ENCODE measurements around the gene KIRREL3.

KIRREL3 gene

DNA sequence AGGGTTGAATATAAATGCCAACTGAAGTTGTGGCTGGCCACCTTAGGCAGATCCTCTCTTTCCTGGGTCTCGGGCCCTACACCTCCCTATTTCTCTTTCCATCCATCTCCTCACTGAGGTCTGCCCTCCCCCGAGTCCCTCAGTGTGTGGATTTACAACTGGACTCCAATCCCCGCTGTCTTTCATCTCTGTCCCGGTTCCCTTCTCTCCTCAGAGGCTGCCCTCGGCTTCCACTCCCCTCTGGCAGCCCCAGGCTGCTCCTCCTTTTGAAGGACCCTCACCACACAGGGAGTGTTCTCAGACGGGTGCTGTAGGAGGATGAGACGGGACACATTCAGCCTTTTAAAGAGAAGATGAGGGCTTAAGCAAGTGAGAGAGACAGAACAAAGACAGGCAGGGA lies 478.0 kb downstream of the KIRREL3 start:
- no peak for DNase-seq

DNA sequence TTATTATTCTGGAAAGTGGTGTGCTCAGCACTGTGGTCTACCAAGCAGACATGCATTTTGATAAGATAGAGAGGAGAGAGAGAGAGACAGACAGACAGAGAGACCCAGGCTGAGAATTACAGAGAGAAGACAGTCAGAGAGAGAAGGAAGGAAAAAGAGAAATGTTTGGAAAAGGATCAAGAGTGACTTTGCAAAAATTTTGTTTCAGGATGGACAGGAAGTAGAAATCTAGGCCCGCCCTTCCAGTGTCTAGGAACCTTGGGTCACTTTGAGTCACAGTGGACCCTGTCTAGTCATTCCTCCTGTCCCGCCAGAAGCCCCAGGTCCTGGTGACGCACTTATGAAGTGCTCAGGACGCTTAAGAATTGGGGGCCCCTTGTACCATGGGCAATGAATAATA lies 478.4 kb downstream of the KIRREL3 start:
- DNase-seq, result no peak

DNA sequence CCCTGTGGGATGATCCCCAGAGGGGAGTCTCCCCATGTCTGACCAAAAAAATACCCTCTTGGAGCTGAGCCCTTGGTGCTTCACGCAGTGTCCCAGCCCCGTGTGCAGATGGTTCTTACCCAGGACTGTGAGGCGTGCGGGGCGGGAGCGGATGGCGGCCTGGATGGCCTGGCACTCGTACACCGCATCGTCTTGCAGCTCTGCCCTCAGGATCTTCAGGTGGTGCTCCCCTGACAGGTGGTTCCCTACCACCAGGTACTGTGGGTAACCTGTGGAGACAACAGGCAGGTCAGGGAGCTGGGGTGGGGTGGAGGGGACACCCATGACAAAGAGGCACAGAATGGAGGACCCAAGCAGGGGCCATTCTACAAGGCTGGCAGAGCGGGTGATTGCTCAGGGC lies 479.4 kb downstream of the KIRREL3 start:
- no peak for DNase-seq

DNA sequence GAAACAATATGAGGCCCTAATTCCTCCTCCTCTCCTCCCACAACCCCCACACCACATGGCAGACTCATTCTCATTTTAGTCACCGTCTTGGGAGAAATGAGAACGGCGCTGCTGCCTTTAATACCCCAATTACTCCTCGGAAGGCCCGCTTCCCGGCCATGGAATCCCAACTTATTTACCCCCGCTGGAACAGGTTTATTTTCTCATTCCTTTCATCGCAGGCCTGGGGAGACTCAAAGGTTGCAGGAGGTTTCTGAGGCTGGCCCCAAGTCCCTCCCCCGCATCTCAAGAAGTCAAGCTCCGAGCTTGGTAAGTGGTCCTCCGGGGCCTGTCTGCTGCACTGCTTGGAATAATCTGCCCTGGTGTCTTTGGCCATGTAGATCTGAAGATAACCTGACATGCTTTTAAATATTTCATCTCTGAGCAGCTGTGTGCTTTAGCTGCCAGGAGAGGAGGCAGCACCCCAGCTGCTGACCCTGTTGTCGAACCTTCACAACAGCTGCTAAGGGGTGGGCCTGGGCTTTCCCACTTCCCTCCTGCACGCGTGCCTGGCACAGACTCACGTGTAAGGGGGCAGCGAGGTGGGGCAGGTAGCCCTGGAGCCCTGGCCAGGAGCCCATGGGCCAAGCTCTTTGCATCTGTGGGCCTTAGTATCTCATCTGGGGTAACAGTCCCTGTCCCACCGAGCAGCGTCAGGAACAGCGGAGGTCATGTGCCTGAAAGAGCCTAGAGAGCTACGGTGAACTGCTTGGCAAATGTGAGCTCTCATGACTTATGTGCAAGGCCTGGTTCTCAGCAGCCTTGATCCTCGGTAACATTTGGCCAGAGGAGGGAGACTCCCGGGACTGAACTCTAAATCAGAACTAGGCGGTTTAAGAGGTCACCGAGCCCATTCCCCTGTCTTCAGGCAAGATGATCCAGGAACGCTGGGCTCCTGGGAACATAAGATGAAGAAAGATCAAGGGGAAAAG lies 480.5 kb downstream of the KIRREL3 start:
- no peak for DNase-seq

DNA sequence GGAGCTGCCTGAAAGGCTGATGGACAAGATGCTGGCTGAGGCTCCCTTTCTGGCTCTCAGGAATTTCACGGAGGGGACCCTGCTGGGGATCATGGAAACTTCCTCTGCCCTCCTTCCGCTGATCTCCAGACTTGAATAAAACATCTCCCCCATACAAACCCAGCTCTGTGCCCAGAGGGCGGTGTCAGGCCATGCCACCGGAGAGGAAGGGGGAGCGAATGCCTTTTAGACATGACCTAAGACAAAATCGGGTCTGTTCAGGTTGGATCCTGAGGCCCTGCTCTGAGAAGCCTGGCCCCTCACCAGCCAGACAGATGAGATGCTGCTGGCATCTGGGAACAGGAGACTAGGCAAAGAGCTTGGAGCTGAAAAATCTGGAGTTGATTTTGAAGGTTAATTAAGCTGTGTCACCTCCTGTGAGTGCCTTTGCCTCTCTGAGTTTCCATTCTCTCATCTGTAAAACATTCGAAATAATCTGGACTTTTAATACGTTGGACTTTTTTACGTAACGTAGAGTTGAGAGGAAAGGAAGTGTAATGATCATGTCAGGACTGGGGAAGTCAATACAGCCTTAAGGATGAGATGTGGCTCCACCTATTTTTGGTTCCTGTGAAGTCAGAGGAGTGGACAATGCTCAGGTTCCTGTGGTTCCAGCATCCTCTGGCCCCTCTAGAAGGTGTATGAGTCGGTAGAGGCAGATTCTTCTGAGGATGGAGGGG lies 481.4 kb downstream of the KIRREL3 start:
- DNase-seq, result no peak

DNA sequence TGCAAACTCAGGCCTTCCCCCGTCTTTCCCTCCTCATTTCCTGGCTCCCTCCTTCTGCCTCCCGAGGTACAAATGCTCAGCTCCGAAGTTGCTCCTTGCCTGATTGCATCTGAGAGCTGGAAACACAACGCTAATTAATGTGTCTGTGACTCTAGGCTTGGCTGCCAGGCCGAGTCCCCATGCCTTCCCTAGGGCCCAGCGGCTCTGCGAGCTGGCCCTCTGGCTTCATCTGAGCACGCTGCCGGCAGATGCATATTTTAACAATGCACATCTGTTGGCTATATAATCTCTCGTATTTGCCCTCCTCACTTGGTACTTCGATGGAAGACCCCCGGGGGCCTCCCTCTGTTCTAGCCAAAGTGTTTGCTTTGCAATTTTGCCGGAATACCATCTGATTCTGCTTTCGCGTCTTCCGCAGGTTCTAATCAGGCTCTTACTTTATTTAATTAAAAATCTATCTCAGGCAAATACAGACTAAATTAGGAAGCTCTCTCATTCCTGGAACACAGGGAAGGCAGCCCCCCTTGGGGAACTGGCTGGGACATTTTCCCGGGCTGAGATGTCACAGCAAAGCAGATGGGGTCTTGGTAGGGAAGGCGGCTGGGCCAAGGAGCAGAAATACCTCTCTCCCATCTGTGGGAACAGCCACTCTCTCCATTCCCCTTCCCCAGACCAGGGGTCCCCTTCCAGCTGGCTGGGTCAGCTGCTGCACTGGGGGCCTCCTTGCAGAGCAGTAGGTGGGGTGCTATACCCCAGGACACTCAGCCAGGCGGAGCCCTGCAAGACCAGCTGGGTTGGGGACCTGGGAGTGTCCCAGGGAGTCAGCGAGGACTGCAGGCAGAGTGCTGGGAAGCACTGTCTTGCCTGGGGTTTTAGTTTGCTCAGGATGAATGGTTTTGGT lies 482.2 kb downstream of the KIRREL3 start:
- no peak for DNase-seq

DNA sequence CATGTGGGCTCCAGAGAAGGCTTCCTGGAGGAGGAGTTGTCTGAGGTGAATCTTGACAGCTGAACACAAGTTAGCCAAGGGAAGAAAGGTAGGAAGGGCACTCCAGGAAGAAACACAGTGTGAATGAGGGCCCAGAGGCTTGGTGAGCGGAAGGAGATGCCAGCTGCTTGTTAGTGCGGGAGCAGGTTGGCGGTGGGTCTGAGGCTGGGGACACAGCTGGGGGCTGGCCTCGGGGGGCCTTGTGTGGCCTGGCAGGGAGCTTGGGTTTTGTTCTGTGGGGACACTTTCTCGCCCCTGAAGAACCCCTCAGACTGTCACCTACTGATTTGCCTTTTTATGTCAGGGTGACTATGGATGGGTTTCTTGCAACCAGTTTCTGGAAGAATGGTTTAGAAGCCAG lies 485.1 kb downstream of the KIRREL3 start:
- DNase-seq, result no peak

DNA sequence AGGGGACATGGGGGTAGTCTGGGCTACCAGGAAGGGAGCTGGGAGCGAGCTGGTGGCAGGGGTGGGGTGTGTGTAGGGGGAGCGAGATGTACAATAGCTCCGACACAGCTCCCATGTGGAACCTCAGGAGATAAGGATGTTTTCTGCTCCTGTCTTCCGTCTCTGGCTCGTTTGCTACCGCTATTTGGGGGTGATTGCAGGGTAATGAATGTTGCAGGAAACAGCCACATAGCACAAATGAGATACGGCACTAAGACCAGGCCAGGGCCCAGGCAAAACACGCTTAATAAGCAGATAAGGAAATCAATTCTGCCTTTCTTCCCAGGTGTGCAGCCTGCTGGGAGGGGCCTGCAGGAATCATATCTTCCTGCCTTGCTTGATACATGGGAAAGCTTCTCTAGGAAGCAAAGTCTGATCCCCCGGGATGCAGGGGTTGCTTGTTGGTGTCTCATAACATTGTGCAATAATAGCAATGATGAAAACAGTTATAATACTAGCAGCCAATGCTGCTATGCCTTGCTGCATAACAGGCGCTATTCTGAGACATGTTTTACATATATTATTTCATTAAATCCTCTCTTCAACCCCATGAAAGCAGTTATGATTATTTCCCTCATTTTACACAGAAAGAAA lies 486.4 kb downstream of the KIRREL3 start:
- no peak for DNase-seq

DNA sequence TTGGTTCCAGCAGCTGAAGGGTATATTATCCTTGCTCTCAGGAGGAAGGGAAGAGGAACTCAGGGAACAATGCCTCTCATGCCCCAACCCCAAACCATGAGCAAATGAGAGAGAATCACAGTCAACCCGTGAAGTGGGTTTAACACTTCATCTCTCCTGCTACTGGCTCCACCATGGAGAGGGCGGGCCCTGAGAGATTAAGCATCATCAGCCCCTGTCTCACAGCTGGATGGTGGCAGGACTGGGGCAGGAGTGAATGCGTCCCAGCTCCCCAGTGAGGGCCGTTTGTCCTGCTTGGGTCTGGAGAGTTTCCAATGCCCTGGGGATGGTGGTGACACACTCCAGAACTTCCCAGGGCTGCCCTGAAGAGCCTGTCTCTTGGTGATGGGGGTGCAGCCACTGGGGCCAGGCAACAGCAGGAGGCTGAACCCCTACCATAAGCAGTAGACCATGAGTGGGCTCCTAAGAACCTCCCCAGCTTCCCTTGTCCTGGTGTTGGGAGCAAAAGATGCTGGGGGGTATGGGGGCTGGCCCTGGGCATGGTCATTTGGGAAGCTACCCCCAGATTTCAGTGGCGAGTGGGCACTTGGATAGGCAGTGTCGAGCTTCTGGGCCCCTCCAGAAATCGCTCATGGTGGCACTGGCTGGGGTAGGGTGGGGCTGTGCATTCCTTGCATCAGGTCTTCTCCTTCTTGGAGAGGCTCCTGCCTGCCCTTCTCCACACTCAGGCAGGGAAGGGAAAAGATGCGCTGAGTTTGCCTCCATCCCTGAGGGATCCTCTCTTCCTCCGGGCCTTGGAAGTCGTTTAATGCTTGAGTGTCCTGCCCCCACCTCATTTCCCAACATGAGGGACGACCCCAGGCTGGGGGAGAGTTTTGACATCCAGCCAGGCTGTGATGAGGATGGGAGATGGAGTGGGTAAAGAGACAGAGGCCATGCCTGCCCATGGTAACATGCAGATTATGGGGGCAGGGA lies 487.5 kb downstream of the KIRREL3 start:
- DNase-seq, result no peak

DNA sequence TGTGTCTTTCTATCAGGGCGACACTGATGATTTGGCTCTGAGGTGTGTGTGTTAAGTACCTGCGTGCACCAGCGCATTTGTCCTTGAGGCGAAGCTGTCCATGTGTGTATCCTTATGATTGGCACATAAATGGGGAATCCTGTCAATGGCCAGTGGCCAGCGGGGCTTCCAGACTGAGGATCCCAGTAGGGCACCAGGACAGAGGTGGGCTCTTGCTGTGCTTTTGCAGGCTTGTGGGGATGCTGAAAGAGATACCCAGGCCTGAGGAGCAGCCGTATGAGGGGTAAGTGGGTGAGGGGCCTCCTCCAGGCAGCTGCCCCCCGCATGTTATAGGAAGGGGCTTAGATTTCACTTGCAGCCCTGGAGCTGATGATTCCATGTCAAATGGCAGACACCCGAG lies 488.3 kb downstream of the KIRREL3 start:
- DNase-seq, result no peak

DNA sequence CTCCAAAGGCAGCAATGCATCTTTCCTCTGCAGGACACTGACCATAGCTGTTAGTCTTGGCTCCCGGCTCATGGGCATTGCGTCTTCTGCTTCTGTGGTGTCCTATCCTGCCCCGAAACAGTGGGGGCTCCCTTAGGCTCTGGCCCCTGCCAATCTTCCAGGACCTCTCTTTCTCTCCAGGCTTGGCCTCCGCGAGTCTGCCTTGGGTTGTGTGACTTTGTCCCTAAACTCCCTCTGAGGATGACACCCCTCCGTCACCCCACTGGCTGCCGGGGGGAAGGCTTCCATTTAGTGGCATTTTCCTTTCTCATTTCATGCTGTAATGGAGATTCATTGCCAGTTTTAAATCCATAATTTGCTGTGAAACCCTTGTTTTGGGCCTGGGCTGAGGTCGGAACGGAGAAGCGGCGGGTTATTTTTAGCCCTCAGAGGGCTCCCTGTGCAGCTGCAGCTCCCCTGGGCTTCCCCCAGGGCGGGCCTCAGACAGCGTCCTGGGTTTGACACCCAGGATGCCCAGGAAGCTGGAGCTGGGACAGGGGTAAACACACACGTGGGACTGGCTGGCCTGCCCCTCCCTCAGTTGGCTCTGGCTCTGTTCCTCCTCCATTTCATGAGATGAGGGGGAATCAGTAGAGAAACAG lies 489.0 kb downstream of the KIRREL3 start:
- no peak for DNase-seq

DNA sequence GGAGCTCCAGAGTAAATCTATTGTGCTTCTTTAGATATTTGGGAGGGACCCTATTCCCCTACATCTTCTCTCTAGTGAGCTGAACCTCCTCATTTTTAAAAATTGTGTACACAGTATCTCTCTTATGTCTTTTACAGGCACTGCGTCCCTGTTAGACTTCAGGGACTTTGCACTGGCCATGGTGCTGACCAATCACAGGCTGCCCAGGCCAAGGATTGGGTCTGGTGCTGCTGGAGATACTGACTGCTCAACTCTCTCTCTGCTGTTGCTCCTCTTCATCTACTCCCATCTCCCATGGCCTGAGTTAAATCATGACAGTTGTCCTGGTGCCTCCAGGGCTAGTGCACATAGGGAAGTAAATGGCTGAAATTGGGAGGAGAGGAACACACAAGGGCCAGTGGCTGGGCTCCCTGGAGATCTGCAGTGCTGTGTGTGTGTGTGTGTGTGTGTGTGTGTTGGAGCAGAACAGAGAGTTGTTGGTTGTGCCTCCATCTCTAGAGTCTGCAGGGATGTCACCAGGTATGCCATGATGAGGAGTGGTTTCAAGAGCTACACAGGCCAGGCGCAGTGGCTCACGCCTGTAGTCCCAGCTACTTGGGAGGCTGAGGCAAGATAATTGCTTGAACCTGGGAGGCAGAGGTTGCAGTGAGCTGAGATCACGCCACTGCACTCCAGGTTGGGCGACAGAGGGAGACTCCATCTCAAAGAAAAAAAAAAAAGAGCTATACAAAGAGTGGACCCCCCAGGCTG lies 489.8 kb downstream of the KIRREL3 start:
- DNase-seq, result no peak

DNA sequence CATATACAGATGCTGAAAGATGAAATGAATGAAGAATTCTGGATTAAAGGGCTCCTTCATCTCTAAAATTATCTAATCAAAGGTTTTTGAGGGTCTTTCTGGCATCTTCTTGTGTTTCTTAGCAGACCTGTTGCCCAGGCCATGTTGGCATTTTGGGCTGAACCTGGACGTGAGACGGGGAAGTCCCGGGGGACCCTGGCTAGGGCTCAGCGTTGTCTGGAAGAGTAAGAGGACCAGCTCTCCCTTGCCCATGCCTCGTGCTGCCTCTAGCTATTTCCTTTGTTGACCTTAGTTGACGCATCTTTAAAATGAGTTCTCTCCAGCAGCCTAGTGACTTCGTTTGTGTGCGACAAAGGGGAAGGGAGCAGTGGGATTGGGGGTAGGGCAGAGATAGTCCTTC lies 492.9 kb downstream of the KIRREL3 start:
- no peak for DNase-seq

DNA sequence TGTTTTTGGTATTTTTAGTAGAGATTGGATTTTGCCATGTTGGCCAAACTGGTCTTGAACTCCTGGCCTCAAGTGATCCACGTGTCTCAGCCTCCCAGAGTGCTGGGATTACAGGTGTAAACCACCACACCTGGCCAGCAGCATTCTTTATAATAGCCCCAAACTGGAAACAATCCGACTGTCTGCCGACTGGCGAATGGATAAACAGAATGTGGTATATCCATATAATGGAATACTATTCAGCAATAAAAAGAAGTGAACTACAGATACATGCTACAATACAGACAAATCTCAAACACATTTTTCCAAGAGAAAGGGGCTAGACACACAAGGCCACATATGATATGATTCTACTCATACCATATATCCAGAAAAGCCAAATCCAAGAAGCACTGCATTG lies 493.8 kb downstream of the KIRREL3 start:
- no peak for DNase-seq

DNA sequence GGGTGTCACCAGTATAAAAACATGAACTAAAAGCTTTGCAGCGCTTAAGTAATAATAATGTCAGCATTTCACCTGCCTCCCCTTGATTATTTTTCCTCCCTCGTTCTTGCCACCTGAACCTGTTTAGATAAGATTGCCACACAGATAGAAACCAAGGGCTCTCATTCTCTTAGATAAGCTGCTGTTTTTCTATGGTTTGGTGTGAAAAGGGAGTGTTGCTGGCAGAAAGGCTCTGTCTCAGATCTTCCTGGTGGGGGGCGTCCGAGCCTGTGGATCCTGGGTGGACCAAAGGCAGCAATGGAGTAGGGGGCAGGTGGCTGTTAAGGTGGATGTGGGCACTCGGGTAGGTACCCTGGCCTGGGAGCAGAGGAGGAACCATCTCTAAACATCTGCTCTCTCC lies 497.6 kb downstream of the KIRREL3 start:
- no peak for DNase-seq

DNA sequence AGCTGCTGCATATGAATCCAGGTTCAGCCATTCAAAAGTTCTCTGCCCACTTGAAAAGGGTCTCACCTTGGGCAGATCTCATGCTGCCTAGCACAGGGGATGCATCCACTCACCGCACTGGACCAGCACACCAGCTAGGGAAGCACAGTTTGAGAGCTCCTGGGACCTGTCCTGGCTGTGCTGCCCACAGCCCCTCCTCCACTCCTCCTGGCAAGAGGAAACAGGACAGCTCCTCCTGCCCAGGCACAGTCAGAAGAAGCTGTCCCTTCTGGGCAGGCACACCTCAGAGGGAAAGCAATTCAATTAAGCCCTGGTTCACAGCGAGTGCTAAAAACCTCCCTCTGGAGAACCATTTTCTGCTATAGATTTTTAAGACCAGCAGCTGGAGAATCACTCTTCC lies 498.4 kb downstream of the KIRREL3 start:
- DNase-seq, result no peak

DNA sequence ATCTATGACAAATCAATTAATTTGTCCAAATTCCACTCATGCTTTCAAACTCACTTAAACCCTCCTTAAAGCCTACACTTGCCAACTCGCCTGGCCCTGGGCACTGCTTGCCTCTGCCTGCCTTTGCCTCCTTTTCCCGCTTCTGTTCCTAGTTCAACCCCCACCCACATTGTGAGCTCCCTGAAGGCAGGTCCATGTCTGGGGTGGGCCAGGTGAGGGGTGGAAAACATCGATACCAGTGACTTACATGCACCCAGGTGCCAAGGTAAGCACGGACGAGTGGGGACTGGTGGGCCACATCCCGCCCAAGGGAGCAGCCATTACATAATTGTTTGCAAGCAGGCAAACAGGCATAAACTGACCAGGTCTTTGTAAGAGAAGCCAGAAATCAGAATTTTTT lies 498.9 kb downstream of the KIRREL3 start:
- no peak for DNase-seq

DNA sequence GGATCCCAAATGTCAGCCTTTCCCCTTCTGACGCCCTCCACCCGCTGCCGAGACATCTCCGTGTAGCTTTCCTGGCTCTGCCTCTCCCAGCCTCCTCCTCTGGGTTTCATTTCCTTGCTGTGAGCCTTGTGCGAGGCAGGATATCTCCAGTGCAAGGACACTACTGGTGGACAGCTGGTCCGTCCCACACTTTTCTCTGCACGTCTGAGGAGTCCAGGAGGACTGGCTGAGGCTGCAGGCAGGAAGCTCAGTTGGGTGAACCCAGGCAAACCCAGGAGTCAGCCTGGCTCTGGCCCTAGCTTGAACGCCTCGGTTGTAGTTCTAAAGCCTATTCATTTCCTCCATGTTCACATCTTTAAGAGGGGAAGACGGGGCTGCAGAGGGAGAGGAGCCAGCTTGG lies 499.6 kb downstream of the KIRREL3 start:
- no peak for DNase-seq

DNA sequence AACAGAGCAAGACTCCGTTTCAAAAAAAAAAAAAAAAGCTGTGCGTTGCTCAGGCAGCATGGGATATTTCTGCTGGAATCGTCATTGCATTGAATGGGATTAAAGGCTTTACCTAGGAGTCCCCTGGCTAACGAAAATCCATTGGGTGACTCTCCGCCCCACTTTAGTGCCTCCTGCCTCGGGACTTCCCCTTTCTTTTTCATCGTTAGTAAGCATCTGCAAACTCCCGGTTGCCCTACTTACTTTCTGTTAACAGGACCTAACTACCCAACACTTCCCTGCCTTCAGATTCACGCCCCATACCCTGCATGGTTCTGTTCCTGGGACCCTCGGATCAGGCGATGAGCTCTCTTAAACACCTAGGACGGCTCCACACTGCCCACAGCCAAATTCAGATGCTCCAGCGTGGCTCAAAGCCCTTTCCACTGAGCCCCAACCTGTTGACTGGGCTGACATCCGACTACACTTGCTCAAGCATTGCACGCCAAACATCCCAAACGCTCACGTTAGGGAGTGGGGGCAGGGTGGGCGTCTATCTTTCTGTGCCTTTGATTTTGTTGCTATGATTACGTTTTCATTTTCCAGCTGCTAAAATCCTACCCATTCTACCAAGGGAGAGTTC lies 501.3 kb downstream of the KIRREL3 start:
- no peak for DNase-seq
